ENCODE results near the gene WRAP73. TPM values are rescaled to one million over a fixed set of nuclear protein-coding genes. Genes with fewer than 3 reads are reported as not detected.

The WRAP73 gene
- total and polyA plus RNA-seq, 12 donors: 5.1 to 29.6 (median 18.1) TPM

- 76 to 82% (median 77%) methylated on average over 8 to 11 of the region's 11 CpGs for WGBS, 4 donors
- no peak for DNase-seq
- intact Hi-C loops (cut with DNase I): no loop called here
- Histone ChIP-seq H3K4me3 (no peak overlapping the region), H3K27me3 (no peaks in the 10 kb centered on the region), H3K27ac (no peak overlapping the region), H3K36me3 (replicated peaks in 1 of 2) (peaks cover 0 to 67% of the 10 kb centered on the region in 2 donors), H3K4me1 (replicated peaks in 1 of 2) (peaks cover 5 to 14% of the 10 kb centered on the region in 2 donors), H3K9me3 (replicated peaks in 1 of 3) (no peaks in the 10 kb centered on the region)
- no peak for TF ChIP-seq POLR2A (IDR thresholded peaks at IDR 0.05)
- no peak for TF ChIP-seq CTCF (IDR thresholded peaks at IDR 0.05)
These were observed 19.7 kb downstream of the WRAP73 start for GRCh38 chr1:3630161-3630611.

DNA sequence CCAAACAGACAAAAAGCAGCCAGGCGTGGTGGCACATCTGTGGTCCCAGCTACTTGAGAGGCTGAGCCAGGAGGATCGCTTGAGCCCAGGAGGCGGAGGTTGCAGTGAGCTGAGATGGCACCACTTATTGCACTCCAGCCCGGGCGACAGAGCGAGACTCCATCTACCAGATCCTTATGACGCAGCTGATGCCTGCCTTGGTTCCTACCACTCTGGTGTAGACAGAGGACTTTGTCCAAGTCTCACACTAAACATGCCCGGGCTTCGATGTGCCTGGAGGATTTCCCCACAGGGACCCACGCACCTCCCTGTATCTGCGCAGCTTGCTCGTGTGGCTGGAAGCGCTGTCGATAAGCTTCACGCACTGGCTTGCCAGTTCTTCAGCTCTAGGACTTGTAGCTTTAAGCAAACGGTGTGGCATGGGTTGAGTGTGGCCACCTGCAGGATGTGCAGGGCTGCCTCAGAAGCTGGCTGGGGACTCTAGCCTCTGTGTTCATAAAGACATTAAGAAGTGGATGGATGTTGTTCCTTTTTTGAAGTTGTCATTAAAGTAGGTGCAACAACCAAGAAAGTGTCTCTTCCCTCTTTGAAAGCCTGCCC is 20.2 kb downstream of the WRAP73 start:
- H3K4me3 ChIP-seq: no peak overlapping the region
- H3K27me3 ChIP-seq: no peaks in the 10 kb centered on the region
- no peak overlapping the region for H3K27ac ChIP-seq
- no peaks in the 10 kb centered on the region for H3K9me3 ChIP-seq (replicated peaks in 1 of 3)
- TF ChIP-seq CTCF (IDR thresholded peaks at IDR 0.05) (no peak), POLR2A (IDR thresholded peaks at IDR 0.05) (no peak)
- H3K36me3 ChIP-seq (replicated peaks in 1 of 2): peaks cover 0 to 62% of the 10 kb centered on the region in 2 donors
- WGBS, 4 donors: 93 to 95% (median 94%) methylated on average over 12 to 16 of the region's 16 CpGs
- no peak for DNase-seq
- peaks cover 5 to 14% of the 10 kb centered on the region in 2 donors for H3K4me1 ChIP-seq (replicated peaks in 1 of 2)
- intact Hi-C loops (cut with DNase I): no loop called here

DNA sequence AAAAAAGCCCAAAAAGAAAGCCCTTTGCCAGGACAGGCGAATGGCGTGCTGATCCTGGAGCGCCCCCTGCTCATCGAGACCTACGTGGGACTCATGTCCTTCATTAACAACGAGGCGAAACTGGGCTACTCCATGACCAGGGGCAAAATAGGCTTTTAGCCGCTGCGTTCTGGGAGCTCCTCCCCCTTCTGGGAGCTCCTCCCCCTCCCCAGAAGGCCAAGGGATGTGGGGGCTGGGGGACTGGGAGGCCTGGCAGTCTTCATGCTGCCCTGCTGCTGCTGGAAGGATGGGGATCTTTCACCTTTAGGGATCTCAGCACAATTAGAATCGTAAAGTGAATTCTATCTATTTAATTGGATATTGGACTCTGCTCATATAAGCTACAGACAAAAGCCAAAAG is 21.5 kb downstream of the WRAP73 start:
- TF ChIP-seq POLR2A (IDR thresholded peaks at IDR 0.05) (no peak), CTCF (IDR thresholded peaks at IDR 0.05) (no peak)
- Histone ChIP-seq H3K9me3 (replicated peaks in 1 of 3) (no peaks in the 10 kb centered on the region), H3K27me3 (no peaks in the 10 kb centered on the region), H3K4me3 (no peak overlapping the region), H3K4me1 (replicated peaks in 1 of 2) (peaks cover 10 to 23% of the 10 kb centered on the region in 2 donors), H3K36me3 (replicated peaks in 1 of 2) (peaks cover 0 to 51% of the 10 kb centered on the region in 2 donors), H3K27ac (no peak overlapping the region)
- intact Hi-C loops (cut with DNase I): no loop called here
- WGBS, 4 donors: 84 to 94% (median 86%) methylated on average over 6 to 10 of the region's 10 CpGs
- DNase-seq: no peak

- intact Hi-C loops (cut with DNase I): no loop called here
- H3K4me3 ChIP-seq: no peak overlapping the region
- H3K9me3 ChIP-seq (replicated peaks in 1 of 3): no peaks in the 10 kb centered on the region
- 91 to 95% (median 93%) methylated on average over 14 to 26 of the region's 26 CpGs for WGBS, 4 donors
- peaks cover 15 to 31% of the 10 kb centered on the region in 2 donors for H3K4me1 ChIP-seq (replicated peaks in 1 of 2)
- no peak overlapping the region for H3K27ac ChIP-seq
- DNase-seq: no peak
- no peaks in the 10 kb centered on the region for H3K27me3 ChIP-seq
- peaks cover 0 to 47% of the 10 kb centered on the region in 2 donors for H3K36me3 ChIP-seq (replicated peaks in 1 of 2)
- no peak for TF ChIP-seq CTCF (IDR thresholded peaks at IDR 0.05)
These were observed 22.2 kb downstream of the WRAP73 start for GRCh38 chr1:3627515-3628253.

Data from adrenal gland (tissue), 12 donors.